A673 (cell line): Measurements from ENCODE around the gene DPPA4.

Experiments
- EZH2 ChIP-seq: fragments of 200-600 bp; sonication (generic); IDR thresholded peaks from 2 replicates; pipeline ENCODE4 v1.6.1; 2017; ENCODE audit warnings: borderline replicate concordance, low read depth, mild to moderate bottlenecking, mixed read lengths, antibody characterized with exemption, low read length; ENCODE audit not compliant: poor library complexity, severe bottlenecking
- TF ChIP-seq, protein P1 (sequence below): fragments of 300-800, 200-600 bp; sonication (generic); conservative IDR thresholded peaks from 2 replicates; pipeline ENCODE4 v1.5.1; 2017; ENCODE audit warnings: low read depth, mild to moderate bottlenecking, antibody characterized with exemption, low read length, moderate library complexity, mixed read lengths

DNA sequence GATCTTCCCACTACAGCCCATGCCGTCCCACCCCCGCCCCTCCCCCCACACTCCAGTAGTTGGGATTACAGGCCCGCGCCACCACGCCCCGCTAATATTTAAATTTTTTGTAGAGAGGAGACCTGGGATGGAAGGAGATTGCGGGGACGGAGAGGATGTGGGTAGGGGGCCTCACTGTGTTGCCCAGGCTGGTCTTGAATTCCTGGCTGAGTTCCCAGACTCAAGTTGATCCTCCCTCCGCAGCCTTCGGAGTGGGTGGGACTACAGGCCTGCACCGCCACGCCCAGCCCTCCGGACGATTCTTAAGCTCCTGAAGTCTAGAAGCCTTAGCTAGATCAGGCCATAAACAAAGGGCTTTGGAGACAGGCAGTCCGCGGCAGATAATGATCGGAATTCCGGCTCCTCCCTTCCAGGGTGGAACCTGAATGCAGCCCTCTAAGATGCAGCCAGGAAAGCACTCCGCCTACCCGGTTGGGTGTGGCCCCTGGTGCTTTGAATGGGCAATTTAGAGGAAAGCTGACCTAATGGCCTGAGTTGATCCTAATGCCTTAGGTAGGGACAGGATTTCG, 21.1 kb downstream of the DPPA4 start, which contains the start of gene DPPA2:
- TF ChIP-seq, protein P1, sequence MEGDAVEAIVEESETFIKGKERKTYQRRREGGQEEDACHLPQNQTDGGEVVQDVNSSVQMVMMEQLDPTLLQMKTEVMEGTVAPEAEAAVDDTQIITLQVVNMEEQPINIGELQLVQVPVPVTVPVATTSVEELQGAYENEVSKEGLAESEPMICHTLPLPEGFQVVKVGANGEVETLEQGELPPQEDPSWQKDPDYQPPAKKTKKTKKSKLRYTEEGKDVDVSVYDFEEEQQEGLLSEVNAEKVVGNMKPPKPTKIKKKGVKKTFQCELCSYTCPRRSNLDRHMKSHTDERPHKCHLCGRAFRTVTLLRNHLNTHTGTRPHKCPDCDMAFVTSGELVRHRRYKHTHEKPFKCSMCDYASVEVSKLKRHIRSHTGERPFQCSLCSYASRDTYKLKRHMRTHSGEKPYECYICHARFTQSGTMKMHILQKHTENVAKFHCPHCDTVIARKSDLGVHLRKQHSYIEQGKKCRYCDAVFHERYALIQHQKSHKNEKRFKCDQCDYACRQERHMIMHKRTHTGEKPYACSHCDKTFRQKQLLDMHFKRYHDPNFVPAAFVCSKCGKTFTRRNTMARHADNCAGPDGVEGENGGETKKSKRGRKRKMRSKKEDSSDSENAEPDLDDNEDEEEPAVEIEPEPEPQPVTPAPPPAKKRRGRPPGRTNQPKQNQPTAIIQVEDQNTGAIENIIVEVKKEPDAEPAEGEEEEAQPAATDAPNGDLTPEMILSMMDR: no peak
- TF ChIP-seq EZH2: no peak
